ENCODE results near the gene ABI3BP. TPM values are rescaled to one million over a fixed set of nuclear protein-coding genes. Genes with fewer than 3 reads are reported as not detected.

Gene ABI3BP
- polyA plus RNA-seq, 6 donors from 2014 or later: 0.08 to 0.09 TPM; not detected in 4

DNA sequence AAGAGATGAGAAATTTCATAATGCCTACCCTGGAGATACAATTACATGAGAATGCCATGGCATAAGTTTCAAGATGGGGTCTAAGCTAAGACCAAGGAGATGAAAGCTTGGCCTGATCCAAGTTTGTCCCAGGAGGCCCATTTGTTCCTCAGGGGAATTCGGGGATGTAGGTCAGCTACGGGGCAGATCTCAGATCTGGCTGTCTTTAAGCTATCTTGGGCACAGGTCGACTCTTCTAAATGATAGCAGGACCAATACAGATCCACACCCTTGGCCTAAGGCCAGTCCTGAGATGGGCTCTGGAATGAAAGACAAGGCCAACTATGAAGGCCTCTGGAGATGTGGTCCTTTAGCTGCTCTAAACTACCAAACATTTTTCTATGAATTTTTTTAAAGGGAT lies 16.6 kb downstream of the ABI3BP start:
- H3K36me3 Mint-ChIP-seq: no peaks in the 10 kb centered on the region
- no peak overlapping the region for H3K27ac Mint-ChIP-seq
- H3K27me3 Mint-ChIP-seq: no peaks in the 10 kb centered on the region
- H3K9me3 Mint-ChIP-seq: peaks cover 0 to 3% (median 0%) of the 10 kb centered on the region in 7 donors
- DNase-seq (no peak), ATAC-seq (ENCODE audit: low read depth in 2 of 2) (no peak)
- H3K4me1 Mint-ChIP-seq: no peaks in the 10 kb centered on the region
- H3K4me3 Mint-ChIP-seq: no peak overlapping the region

DNA sequence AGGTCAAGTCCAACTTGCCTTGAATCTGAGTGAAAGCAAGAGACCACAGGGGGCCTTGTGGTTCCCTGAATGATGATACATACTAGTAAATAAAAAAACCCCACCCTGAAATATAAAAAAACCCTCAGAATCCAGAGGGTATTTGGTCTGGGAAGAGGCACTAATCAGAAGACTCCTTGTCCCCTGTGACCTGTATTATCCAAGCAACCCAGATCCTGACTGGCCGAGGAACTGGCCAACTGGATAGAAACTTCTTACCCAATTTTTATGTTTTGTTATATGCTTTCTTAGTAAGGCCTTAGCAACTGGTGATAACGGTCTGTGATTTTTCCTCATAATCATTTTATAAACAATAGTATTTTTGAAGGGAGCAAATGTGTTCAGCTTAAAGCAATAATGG lies 17.5 kb downstream of the ABI3BP start:
- ATAC-seq (ENCODE audit: low read depth in 2 of 2) (no peak), DNase-seq (no peak)
- H3K9me3 Mint-ChIP-seq: no peaks in the 10 kb centered on the region
- no peaks in the 10 kb centered on the region for H3K36me3 Mint-ChIP-seq
- no peaks in the 10 kb centered on the region for H3K4me1 Mint-ChIP-seq
- H3K4me3 Mint-ChIP-seq: no peak overlapping the region
- no peak overlapping the region for H3K27ac Mint-ChIP-seq
- no peaks in the 10 kb centered on the region for H3K27me3 Mint-ChIP-seq

DNA sequence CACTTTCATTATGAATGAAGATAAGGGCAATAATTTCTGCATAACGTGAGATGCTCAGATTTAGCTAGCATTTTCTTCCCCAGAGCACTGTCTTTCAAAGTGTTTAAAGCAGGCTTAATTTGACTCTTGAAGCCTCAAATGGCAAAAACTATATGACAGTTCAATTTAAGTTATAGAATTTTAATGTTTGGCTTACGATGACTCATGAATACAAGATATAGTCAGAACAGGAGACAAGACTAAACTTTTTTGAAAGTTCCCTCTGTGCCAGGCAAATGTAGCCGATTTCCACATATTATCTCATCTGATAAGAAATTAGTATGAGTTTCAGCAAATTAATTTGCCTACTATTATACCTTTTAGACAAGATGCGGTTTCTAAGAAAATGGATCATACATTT lies 19.6 kb downstream of the ABI3BP start:
- Mint-ChIP-seq H3K36me3 (no peaks in the 10 kb centered on the region), H3K9me3 (no peaks in the 10 kb centered on the region)

DNA sequence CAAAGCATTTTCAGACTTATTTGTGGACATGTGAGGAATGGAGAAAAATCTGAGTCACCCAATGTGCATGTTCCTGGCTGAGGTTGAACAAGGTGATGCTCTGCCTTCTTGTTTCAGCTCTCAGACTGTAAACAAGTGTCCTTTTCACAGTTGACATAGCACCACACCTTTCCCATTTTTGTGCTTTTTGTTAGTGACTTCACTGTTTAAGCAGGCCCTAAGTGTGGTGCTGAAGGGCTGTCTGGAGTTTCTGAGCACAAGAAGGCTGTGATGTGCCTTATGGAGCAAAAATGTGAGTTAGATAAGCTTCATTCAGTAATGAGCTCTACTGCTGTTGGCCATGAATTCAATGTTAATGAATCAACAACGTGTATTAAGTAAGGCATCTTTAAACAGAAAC lies 20.4 kb downstream of the ABI3BP start:
- Mint-ChIP-seq H3K4me1 (no peaks in the 10 kb centered on the region), H3K4me3 (no peak overlapping the region), H3K9me3 (no peaks in the 10 kb centered on the region), H3K36me3 (no peaks in the 10 kb centered on the region), H3K27ac (no peak overlapping the region), H3K27me3 (no peaks in the 10 kb centered on the region)
- DNase-seq (no peak), ATAC-seq (ENCODE audit: low read depth in 2 of 2) (no peak)

More for the DNA sequence above, 19.6 kb downstream of the ABI3BP start:
- no peak for ATAC-seq (ENCODE audit: low read depth in 2 of 2)
- no peak overlapping the region for H3K27ac Mint-ChIP-seq
- no peaks in the 10 kb centered on the region for H3K27me3 Mint-ChIP-seq
- H3K4me1 Mint-ChIP-seq: no peaks in the 10 kb centered on the region
- DNase-seq: no peak
- no peak overlapping the region for H3K4me3 Mint-ChIP-seq

DNA sequence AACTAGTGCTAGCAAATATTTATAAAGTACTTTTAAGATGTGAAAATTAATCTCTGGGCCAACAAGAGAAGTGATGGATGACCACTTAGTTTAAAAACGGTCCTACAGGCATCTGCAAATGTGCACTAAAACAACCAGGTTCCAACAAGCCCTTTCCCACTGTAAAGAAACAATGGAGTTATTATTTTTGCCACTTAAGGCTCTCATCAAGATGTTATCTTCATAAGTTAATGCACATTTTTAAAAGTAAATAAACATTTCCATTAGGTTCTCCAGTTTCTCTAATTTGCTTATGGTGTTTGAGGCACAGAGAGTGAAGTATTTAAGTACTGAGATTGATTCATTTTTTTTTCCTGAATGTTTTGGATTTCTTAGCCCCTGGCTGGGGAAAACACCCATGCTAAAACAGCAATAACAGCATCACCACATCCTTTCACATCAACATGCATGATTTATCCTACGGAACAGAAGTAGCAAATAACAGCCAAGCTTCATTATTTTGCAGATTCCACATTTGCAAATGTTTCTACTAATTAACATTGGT lies 20.8 kb downstream of the ABI3BP start:
- H3K36me3 Mint-ChIP-seq: no peaks in the 10 kb centered on the region

DNA sequence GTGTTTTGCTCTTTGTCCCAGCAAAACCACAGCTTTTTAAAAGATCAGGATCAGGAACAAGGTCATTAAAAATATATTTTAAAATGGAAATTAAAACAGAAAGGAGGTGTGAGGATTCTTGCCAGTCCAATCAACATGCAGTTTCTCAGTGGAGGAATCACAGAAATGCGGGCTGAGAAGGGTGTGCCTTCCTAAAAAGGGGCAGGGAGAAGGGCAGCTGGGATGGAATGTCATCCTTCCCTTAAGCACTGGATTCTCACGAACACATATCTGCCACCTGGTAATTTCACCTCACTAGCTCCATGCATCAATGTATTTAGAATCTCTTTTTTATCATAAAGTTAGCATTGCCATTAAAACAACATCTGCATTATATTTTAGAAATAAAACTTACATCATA lies 21.4 kb downstream of the ABI3BP start:
- no peaks in the 10 kb centered on the region for H3K27me3 Mint-ChIP-seq
- H3K27ac Mint-ChIP-seq: no peak overlapping the region
- DNase-seq: no peak
- H3K36me3 Mint-ChIP-seq: no peaks in the 10 kb centered on the region
- no peak overlapping the region for H3K4me3 Mint-ChIP-seq
- H3K9me3 Mint-ChIP-seq: no peaks in the 10 kb centered on the region
- ATAC-seq (ENCODE audit: low read depth in 2 of 2): no peak
- H3K4me1 Mint-ChIP-seq: no peaks in the 10 kb centered on the region

More for the DNA sequence above, 20.8 kb downstream of the ABI3BP start:
- H3K4me3 Mint-ChIP-seq: no peak overlapping the region
- H3K9me3 Mint-ChIP-seq: no peaks in the 10 kb centered on the region
- no peak for ATAC-seq (ENCODE audit: low read depth in 2 of 2)
- DNase-seq: no peak
- H3K4me1 Mint-ChIP-seq: no peaks in the 10 kb centered on the region
- H3K27me3 Mint-ChIP-seq: no peaks in the 10 kb centered on the region
- H3K27ac Mint-ChIP-seq: no peak overlapping the region

DNA sequence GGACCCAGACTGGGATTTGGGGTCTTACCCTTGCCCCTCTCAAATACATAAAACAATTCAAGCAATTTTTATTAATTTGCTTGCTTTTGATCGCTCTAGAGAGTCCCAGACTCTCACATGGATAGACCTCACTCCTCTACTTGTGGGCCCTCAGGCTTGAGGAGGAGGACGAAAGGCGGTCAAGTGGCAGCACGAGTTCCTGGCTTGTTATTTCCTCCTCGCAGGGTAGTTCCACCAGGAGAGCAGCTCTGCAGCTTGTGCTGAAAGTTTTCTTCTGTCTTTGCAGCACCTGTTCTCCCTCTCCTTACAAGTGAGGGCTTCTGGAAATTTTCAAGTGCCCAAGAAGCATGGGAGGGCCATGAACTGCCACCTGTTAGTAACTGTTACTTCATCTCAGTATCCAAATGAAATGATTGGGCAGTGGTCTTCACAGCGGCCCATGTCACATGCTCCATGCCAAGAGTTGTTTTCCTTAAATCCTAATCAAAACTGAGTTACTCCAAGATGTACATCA lies 22.7 kb downstream of the ABI3BP start:
- no peaks in the 10 kb centered on the region for H3K36me3 Mint-ChIP-seq
- no peak for ATAC-seq (ENCODE audit: low read depth in 2 of 2)
- peaks cover 0 to under 1% (median 0%) of the 10 kb centered on the region in 7 donors for H3K9me3 Mint-ChIP-seq
- no peak overlapping the region for H3K27ac Mint-ChIP-seq
- no peaks in the 10 kb centered on the region for H3K27me3 Mint-ChIP-seq
- DNase-seq: no peak
- no peak overlapping the region for H3K4me3 Mint-ChIP-seq
- no peaks in the 10 kb centered on the region for H3K4me1 Mint-ChIP-seq

DNA sequence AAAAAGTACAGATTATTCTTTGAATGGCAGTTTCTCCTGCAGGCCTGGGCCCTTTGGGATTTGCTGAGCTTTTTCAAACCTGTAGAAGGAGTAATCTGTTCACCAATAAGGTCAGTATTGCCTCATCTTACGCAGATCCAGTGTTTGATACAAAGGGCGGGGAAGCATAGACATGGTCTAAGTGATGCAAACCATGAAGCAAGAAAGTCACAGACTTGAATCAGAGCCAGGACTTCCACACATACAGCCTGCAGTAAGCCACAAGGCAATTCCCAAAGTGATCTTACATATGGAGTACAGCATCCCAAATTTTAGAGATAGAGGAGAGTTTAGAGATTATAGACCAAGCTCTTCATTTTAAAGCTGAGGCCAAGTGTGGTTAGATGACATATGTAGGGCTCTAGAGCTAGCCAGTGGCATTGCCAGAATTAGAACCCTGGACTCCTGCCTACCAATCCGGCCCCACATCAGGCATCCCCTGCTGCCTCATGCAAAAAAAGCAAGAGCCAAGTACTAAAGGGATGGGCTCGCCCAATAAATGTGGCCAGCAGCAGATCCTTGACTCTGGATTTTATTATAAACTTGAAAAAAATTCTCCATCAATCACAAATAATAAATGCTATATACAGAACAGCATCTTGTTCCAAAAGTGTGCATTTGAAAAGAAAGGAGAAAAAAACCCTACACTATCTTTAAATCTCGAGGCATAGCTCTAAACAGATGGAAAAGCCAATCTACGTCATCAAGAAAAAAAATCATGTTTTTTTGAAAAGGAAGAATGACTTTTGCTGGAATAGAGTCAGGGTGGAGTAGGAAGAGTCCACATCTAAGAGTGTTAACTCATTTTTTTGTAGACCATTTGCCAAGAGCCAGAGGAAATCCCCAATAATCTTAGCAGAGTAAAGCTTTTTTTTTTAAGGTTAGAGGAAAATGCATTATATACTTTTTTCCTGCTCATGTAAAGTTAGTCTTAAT lies 24.0 kb downstream of the ABI3BP start:
- no peak for DNase-seq
- Mint-ChIP-seq H3K27ac (no peak overlapping the region), H3K9me3 (peaks cover 0 to 5% (median 0%) of the 10 kb centered on the region in 7 donors), H3K36me3 (no peaks in the 10 kb centered on the region), H3K27me3 (no peaks in the 10 kb centered on the region), H3K4me1 (no peaks in the 10 kb centered on the region), H3K4me3 (no peak overlapping the region)
- ATAC-seq (ENCODE audit: low read depth in 2 of 2): no peak

DNA sequence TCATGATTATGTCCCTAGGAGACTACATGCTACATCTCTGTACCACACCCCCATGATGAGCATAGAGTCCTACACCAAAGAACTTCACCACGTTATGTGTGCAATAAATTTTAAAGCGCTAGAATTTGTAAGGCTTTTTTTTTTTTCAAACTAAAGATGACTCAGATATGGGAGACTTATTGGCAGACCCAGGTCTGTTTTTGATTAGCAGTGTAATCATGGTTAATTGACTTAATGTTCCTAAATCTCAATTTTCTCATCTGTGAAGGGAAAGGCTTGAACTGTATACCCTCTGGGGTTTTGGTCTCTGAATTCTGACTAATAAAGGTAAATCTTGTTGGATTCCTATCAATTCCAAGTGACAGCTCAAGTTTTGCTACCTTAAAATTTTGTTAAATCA lies 26.4 kb downstream of the ABI3BP start:
- H3K4me1 Mint-ChIP-seq: no peaks in the 10 kb centered on the region
- H3K27ac Mint-ChIP-seq: no peak overlapping the region
- H3K9me3 Mint-ChIP-seq: peaks cover 0 to 5% (median 0%) of the 10 kb centered on the region in 7 donors
- H3K36me3 Mint-ChIP-seq: no peaks in the 10 kb centered on the region
- H3K4me3 Mint-ChIP-seq: no peak overlapping the region
- no peak for ATAC-seq (ENCODE audit: low read depth in 2 of 2)
- no peaks in the 10 kb centered on the region for H3K27me3 Mint-ChIP-seq
- no peak for DNase-seq

DNA sequence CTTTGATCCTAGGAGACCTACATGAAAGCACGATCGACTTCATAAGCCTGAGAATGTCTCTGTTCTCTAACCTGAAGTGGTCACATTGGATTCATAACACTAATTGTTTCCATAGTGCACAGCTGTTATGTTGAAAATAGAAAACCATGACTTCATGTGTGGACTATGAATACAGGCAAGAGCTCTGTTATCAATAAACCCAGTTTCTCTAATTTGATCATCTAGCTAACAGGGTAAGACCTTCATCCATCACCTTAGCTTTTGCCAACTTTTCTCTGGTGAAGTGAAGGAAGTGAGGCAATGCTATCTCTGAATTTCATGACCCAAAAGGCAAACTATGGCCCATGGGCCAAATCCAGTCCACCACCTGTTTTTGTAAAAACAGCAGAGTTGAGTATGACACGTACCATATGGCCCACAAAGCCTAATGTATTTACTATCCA lies 27.2 kb downstream of the ABI3BP start:
- no peaks in the 10 kb centered on the region for H3K36me3 Mint-ChIP-seq
- DNase-seq (no peak), ATAC-seq (ENCODE audit: low read depth in 2 of 2) (no peak)
- no peak overlapping the region for H3K27ac Mint-ChIP-seq
- no peak overlapping the region for H3K4me3 Mint-ChIP-seq
- peaks cover 0 to 5% (median 0%) of the 10 kb centered on the region in 7 donors for H3K9me3 Mint-ChIP-seq
- H3K27me3 Mint-ChIP-seq: no peaks in the 10 kb centered on the region
- no peaks in the 10 kb centered on the region for H3K4me1 Mint-ChIP-seq

DNA sequence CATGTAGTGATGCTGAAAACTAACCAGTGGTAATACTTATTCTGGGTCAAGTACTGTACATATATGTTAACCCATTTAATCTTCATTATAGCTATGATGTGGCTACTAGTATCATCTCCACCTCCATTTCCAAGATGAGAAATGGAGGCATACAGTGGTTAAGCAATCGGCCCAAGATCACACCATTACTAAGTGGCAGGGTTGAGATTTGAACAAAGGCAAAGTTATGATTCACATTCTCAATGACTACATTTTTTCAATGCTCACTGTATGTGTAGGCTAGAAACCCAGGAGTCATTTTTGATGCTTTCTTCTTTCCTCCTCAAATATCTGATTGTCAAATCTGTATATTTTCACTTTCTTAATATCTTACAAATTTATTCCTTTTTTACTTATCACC lies 30.2 kb downstream of the ABI3BP start:
- Mint-ChIP-seq H3K36me3 (peaks cover 0 to 6% of the 10 kb centered on the region in 2 donors), H3K27ac (no peak overlapping the region), H3K4me1 (no peaks in the 10 kb centered on the region), H3K27me3 (no peaks in the 10 kb centered on the region), H3K9me3 (peaks cover 3 to 18% (median 11%) of the 10 kb centered on the region in 7 donors), H3K4me3 (no peak overlapping the region)
- DNase-seq: no peak
- ATAC-seq (ENCODE audit: low read depth in 2 of 2): no peak

DNA sequence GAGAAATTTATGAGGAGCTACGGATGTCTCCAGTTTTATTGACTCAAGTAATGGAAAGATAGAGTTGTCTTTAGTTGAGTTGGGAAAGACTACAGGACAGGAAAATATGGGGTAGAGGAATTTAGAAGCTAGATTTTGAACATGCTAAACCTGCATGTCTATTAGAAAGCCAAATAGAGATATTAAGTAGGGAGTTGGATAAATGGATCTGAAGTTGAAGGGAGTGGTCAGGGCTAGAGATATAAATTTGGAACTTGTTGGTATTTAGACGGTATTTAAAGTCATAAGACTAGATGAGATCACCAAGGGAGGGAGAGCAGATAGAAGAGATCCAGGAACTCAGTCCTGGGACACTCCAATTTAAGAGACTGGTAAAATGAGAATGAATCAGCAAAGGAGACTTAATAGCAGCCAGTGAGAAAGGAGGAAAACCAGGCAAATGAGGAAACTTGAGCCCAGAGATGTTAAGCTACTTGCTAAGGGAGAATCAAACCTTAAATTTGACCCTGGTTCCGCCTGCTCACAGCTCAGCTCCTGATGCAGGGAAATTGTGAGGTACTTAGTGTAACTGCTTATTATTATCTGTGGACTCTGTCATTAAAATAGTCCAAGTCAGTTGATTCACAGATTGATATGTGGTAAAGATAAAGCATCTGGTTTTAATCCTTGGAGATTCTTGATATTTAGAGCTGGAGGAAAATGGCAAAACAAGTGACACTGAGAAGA lies 35.8 kb downstream of the ABI3BP start:
- Mint-ChIP-seq H3K36me3 (peaks cover 0 to 6% of the 10 kb centered on the region in 2 donors), H3K27me3 (no peaks in the 10 kb centered on the region), H3K27ac (no peak overlapping the region), H3K4me1 (no peaks in the 10 kb centered on the region), H3K9me3 (peaks cover 3 to 18% (median 8%) of the 10 kb centered on the region in 7 donors), H3K4me3 (no peak overlapping the region)
- ATAC-seq (ENCODE audit: low read depth in 2 of 2) (no peak), DNase-seq (no peak)

DNA sequence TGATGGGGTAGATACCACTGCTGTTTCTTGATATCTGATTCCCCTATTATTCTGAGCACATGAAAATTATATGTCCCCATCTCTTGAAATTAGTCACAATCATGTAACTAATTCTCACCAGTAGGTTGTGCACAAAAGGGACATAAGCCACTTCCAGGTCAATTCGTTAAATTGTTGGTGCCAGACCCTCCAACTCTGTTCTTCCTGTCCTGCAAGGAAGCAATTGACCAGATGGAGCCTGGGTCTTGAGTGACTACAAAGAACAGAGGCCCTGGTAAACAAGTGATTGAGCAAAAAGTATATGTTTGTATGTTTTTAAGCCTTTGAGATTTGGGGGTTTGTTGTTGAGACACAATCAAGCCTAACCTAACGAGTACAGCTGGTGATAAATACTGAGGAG lies 36.9 kb downstream of the ABI3BP start:
- Mint-ChIP-seq H3K27me3 (no peaks in the 10 kb centered on the region), H3K27ac (no peak overlapping the region), H3K9me3 (peaks cover 3 to 18% (median 8%) of the 10 kb centered on the region in 7 donors), H3K4me1 (no peaks in the 10 kb centered on the region), H3K36me3 (peaks cover 0 to 6% of the 10 kb centered on the region in 2 donors), H3K4me3 (no peak overlapping the region)
- DNase-seq: no peak
- no peak for ATAC-seq (ENCODE audit: low read depth in 2 of 2)
